HepG2 (cell line): ENCODE data around the gene RGS14. TPM values are rescaled to one million over a fixed set of nuclear protein-coding genes. Genes with fewer than 3 reads are reported as not detected.

Experiments
- ATF7-NPFF ChIP-seq: sonication (generic); formaldehyde crosslinking; IDR thresholded peaks from 2 replicates; pipeline ENCODE4 v1.8.1; 2023; ENCODE audit warnings: mild to moderate bottlenecking, low read depth, missing genetic modification reagents, moderate library complexity
- KDM3A ChIP-seq: IDR thresholded peaks from 2 replicates; pipeline ENCODE4 v1.6.1; 2018; ENCODE audit warnings: low read depth, missing compliant biosample characterization
- NCOA5 ChIP-seq: sonication (generic); formaldehyde crosslinking; IDR thresholded peaks from 2 replicates; pipeline ENCODE4 v1.4.0; 2020; ENCODE audit warnings: missing genetic modification reagents
- NRL ChIP-seq: sonication (generic); formaldehyde crosslinking; IDR thresholded peaks from 2 replicates; pipeline ENCODE4 v1.5.0; 2020; ENCODE audit warnings: missing genetic modification reagents, mild to moderate bottlenecking, moderate library complexity, borderline replicate concordance
- PAWR ChIP-seq: sonication (generic); formaldehyde crosslinking; IDR thresholded peaks from 2 replicates; pipeline ENCODE4 v1.4.0; 2020; ENCODE audit warnings: missing genetic modification reagents, mild to moderate bottlenecking, borderline replicate concordance
- POLR2G ChIP-seq: fragments of 200-400 bp; formaldehyde crosslinking; IDR thresholded peaks from 2 replicates; pipeline ENCODE4 v1.6.1; 2018; ENCODE audit warnings: mild to moderate bottlenecking, low read depth, low read length, moderate library complexity
- SMC3 ChIP-seq: IDR thresholded peaks from 2 replicates; pipeline ENCODE4 v1.6.1; 2011; ENCODE audit warnings: low read length, improper control_type of control experiment
- SUZ12 ChIP-seq: fragments of 150-350 bp; IDR thresholded peaks from 2 replicates; pipeline ENCODE4 v1.6.1; 2014; ENCODE audit warnings: low read depth, low read length
- TARDBP ChIP-seq: sonication (generic); formaldehyde crosslinking; IDR thresholded peaks from 2 replicates; pipeline ENCODE4 v1.8.0; 2022; ENCODE audit warnings: mild to moderate bottlenecking, missing genetic modification reagents
- THAP11 ChIP-seq: IDR thresholded peaks from 2 replicates; pipeline ENCODE4 v1.6.1; 2016; ENCODE audit warnings: missing biosample characterization, missing genetic modification reagents
- ZFY ChIP-seq: sonication (generic); formaldehyde crosslinking; IDR thresholded peaks from 2 replicates; pipeline ENCODE4 v1.4.0; 2020; ENCODE audit warnings: missing genetic modification reagents
- ZMYM3 ChIP-seq: sonication (generic); formaldehyde crosslinking; IDR thresholded peaks from 2 replicates; pipeline ENCODE4 v1.5.1; 2020; ENCODE audit warnings: mild to moderate bottlenecking, missing genetic modification reagents
- polyA plus RNA-seq, 8 experiments: library from polyadenylated mRNA; depleted of rRNA in 3 of 8; stranded (reverse) in 7 of 8; unstranded in 1 of 8; fragments of >200 nt; fragmentation: Illumina TruSeq in 4 of 8; extraction: Trizol in 4 of 8; gene quantifications; 2 replicates each; pipeline versions ENCODE4 v1.2.1 to v1.2.3, GENCODE V29; 2011 to 2016; ENCODE audit warnings: low read depth in 4 of 8, missing spikeins in 1 of 8, mixed read lengths in 1 of 8; ENCODE audit not compliant: insufficient read depth in 1 of 8
- total RNA-seq, 5 experiments: library from RNA; depleted of rRNA; stranded (reverse); fragments of >200 nt; fragmentation: Illumina TruSeq; extraction: Trizol; gene quantifications; 2 replicates each; pipeline ENCODE4 v1.2.3, GENCODE V29; 2016; ENCODE audit warnings: low read depth in 1 of 5
- TF ChIP-seq, protein P1 (sequence below): sonication (generic); formaldehyde crosslinking; IDR thresholded peaks from 2 replicates; pipeline ENCODE4 v1.5.0; 2020; ENCODE audit warnings: mild to moderate bottlenecking, missing genetic modification reagents
- TF ChIP-seq, protein P2 (sequence below): sonication (generic); formaldehyde crosslinking; IDR thresholded peaks from 2 replicates; pipeline ENCODE4 v1.4.0; 2020; ENCODE audit warnings: missing genetic modification reagents
- TF ChIP-seq, protein P3 (sequence below): sonication (generic); formaldehyde crosslinking; IDR thresholded peaks from 2 replicates; pipeline ENCODE4 v1.5.0; 2020; ENCODE audit warnings: mild to moderate bottlenecking, missing genetic modification reagents
- TF ChIP-seq, protein P4 (sequence below): sonication (generic); formaldehyde crosslinking; conservative IDR thresholded peaks from 2 replicates; pipeline ENCODE4 v1.4.0; 2020; ENCODE audit warnings: missing genetic modification reagents
- TF ChIP-seq, protein P5 (sequence below): sonication (generic); formaldehyde crosslinking; IDR thresholded peaks from 2 replicates; pipeline ENCODE4 v1.4.0; 2020; ENCODE audit warnings: missing genetic modification reagents
- TF ChIP-seq, protein P6 (sequence below): sonication (generic); formaldehyde crosslinking; IDR thresholded peaks from 2 replicates; pipeline ENCODE4 v1.4.0; 2020; ENCODE audit warnings: missing genetic modification reagents

RGS14 gene
- total and polyA plus RNA-seq, 2 of the 13 experiments (the other 11 are each of a cell fraction or from before 2014, with no cell fraction given): 11.1 to 17.2 TPM

DNA sequence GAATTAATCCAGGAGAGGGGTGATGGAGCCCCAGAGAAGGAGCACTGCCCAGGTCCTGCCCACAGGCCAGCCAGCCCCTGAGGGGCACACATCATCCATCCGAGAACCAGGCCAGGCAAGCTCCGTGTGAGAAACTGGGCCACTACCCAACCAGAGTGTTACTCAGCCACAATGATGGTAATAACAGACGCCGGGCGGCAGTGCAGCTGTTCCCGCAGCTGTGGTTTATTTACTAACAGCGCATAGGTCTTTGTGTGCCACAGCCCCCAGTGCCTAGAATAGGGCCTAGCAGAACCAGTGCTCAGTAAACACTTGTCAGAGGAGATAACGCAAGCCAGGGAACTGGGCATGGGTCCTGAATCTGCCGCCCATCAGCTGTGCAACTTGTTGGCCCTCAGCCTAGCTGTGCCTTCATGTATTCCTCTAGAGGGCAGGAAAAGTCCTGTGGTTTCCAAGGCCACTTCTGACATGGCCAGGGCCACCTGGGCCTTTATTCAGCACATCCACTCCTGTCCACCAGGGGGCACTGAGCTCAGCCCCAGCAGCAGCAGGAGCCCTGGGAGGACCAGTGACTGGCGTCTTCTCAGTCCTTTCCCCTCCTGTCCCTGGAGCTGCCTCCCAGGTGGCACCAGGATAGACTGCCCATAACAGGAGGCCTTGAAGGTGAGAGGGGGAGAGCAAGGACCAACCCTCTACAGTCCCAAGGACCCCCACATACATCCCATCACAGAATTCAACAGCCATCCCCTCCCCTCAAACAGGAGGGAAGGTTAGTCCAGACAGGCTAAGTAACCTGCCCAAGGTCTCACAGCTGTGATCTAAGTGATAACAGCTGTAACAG is 48.2 kb upstream of the RGS14 start (continued):
- TF ChIP-seq, protein P1, sequence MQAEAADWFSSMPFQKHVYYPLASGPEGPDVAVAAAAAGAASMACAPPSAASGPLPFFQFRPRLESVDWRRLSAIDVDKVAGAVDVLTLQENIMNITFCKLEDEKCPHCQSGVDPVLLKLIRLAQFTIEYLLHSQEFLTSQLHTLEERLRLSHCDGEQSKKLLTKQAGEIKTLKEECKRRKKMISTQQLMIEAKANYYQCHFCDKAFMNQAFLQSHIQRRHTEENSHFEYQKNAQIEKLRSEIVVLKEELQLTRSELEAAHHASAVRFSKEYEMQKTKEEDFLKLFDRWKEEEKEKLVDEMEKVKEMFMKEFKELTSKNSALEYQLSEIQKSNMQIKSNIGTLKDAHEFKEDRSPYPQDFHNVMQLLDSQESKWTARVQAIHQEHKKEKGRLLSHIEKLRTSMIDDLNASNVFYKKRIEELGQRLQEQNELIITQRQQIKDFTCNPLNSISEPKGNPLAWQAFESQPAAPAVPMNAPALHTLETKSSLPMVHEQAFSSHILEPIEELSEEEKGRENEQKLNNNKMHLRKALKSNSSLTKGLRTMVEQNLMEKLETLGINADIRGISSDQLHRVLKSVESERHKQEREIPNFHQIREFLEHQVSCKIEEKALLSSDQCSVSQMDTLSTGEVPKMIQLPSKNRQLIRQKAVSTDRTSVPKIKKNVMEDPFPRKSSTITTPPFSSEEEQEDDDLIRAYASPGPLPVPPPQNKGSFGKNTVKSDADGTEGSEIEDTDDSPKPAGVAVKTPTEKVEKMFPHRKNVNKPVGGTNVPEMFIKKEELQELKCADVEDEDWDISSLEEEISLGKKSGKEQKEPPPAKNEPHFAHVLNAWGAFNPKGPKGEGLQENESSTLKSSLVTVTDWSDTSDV: no peak
- TF ChIP-seq NRL (CRISPR knock-in tag) (no peak), TARDBP (CRISPR knock-in tag) (no peak), SUZ12 (no peak), ZFY (peak; percentile 54; the same call in 1 of the 2 replicates), SMC3 (peak; percentile 60; the same call in 1 of the 2 replicates), NCOA5 (CRISPR knock-in tag) (no peak), KDM3A (0 out of 2 replicates have a peak, but pooled peaks have one; percentile 30), ATF7-NPFF (CRISPR knock-in tag) (peak; percentile 32; the same call in 1 of the 2 replicates), THAP11 (CRISPR knock-in tag) (peak; percentile 46), POLR2G (no peak), PAWR (CRISPR knock-in tag) (no peak), ZMYM3 (CRISPR knock-in tag) (peak; percentile 50; the same call in 1 of the 2 replicates)
- TF ChIP-seq, protein P2, sequence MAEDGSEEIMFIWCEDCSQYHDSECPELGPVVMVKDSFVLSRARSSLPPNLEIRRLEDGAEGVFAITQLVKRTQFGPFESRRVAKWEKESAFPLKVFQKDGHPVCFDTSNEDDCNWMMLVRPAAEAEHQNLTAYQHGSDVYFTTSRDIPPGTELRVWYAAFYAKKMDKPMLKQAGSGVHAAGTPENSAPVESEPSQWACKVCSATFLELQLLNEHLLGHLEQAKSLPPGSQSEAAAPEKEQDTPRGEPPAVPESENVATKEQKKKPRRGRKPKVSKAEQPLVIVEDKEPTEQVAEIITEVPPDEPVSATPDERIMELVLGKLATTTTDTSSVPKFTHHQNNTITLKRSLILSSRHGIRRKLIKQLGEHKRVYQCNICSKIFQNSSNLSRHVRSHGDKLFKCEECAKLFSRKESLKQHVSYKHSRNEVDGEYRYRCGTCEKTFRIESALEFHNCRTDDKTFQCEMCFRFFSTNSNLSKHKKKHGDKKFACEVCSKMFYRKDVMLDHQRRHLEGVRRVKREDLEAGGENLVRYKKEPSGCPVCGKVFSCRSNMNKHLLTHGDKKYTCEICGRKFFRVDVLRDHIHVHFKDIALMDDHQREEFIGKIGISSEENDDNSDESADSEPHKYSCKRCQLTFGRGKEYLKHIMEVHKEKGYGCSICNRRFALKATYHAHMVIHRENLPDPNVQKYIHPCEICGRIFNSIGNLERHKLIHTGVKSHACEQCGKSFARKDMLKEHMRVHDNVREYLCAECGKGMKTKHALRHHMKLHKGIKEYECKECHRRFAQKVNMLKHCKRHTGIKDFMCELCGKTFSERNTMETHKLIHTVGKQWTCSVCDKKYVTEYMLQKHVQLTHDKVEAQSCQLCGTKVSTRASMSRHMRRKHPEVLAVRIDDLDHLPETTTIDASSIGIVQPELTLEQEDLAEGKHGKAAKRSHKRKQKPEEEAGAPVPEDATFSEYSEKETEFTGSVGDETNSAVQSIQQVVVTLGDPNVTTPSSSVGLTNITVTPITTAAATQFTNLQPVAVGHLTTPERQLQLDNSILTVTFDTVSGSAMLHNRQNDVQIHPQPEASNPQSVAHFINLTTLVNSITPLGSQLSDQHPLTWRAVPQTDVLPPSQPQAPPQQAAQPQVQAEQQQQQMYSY (CRISPR knock-in tag): no peak
- TF ChIP-seq, protein P3, sequence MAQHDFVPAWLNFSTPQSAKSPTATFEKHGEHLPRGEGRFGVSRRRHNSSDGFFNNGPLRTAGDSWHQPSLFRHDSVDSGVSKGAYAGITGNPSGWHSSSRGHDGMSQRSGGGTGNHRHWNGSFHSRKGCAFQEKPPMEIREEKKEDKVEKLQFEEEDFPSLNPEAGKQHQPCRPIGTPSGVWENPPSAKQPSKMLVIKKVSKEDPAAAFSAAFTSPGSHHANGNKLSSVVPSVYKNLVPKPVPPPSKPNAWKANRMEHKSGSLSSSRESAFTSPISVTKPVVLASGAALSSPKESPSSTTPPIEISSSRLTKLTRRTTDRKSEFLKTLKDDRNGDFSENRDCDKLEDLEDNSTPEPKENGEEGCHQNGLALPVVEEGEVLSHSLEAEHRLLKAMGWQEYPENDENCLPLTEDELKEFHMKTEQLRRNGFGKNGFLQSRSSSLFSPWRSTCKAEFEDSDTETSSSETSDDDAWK (CRISPR knock-in tag): no peak
- TF ChIP-seq, protein P4, sequence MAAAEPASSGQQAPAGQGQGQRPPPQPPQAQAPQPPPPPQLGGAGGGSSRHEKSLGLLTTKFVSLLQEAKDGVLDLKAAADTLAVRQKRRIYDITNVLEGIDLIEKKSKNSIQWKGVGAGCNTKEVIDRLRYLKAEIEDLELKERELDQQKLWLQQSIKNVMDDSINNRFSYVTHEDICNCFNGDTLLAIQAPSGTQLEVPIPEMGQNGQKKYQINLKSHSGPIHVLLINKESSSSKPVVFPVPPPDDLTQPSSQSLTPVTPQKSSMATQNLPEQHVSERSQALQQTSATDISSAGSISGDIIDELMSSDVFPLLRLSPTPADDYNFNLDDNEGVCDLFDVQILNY (CRISPR knock-in tag): no peak
- TF ChIP-seq, protein P5, sequence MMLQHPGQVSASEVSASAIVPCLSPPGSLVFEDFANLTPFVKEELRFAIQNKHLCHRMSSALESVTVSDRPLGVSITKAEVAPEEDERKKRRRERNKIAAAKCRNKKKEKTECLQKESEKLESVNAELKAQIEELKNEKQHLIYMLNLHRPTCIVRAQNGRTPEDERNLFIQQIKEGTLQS: no peak
- TF ChIP-seq, protein P6, sequence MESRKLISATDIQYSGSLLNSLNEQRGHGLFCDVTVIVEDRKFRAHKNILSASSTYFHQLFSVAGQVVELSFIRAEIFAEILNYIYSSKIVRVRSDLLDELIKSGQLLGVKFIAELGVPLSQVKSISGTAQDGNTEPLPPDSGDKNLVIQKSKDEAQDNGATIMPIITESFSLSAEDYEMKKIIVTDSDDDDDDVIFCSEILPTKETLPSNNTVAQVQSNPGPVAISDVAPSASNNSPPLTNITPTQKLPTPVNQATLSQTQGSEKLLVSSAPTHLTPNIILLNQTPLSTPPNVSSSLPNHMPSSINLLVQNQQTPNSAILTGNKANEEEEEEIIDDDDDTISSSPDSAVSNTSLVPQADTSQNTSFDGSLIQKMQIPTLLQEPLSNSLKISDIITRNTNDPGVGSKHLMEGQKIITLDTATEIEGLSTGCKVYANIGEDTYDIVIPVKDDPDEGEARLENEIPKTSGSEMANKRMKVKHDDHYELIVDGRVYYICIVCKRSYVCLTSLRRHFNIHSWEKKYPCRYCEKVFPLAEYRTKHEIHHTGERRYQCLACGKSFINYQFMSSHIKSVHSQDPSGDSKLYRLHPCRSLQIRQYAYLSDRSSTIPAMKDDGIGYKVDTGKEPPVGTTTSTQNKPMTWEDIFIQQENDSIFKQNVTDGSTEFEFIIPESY (CRISPR knock-in tag): peak; percentile 55; the same call in 1 of the 2 replicates
